GM18870 (cell line): ENCODE results near the gene COX20.
"Not testable (repeated sequence)": the region's sequence is repeated elsewhere in the genome, so short reads cannot be mapped to it uniquely, and the experiment has no call there.

Experiments used
- ATAC-seq: cut with Tn5 transposase; IDR thresholded peaks from one replicate; pipeline ENCODE4 v1.9.1; 2021; ENCODE audit warnings: moderate library complexity; ENCODE audit not compliant: unreplicated experiment

Gene COX20

DNA sequence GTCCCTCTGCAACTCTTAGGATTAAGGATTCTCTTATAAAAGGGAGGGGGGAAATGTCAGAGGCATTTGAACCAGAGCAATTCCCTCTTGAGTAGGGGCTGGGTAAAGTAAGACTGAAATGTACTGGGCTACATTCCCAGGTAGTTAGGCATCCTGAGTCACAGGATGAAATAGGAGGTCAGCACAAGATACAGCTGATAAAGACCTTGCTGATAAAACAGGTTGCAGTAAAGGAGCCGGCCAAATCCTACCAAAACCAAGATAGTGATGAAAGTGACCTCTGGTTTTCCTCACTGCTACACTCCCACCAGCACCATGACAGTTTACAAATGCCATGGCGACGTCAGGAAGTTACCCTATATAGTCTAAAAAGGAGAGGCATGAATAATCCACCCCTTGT lies 14.3 kb upstream of the COX20 start:
- ATAC-seq, result no peak

DNA sequence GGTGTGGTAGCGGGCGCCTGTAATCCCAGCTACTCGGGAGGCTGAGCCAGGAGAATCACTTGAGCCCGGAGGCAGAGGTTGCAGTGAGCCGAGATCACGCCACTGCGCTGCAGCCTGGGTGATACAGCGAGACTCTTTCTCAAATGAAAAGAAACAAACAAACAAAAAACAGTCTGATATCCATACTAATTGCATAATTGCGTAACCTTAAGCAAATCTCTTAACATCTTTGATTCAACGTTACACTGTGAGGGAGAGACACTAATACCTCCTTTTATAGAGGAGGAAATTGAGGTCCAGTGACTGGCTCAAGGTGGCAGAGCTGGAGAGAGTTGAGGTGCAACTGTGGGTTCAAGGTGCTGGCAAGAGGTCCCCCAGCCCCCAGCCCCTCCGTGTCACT lies 12.6 kb upstream of the COX20 start:
- no peak for ATAC-seq

DNA sequence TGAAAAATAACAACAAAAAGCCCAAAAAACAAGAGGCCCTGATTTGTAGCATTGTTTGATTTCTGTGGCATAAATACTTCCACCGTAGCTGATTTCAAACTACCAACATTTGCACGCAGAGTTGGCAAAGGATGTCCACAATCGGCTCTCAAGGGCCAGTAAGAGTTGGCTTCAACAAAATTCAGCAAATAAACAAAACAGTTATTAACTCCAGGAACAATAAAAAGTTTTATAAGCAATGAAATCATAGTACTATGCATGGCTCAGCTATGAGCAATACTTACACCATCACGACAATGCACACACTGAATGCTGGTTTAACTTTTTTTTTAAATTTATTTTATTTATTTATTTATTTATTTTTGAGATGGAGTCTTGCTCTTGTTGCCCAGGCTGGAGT lies 8.7 kb upstream of the COX20 start:
- ATAC-seq, result no peak

DNA sequence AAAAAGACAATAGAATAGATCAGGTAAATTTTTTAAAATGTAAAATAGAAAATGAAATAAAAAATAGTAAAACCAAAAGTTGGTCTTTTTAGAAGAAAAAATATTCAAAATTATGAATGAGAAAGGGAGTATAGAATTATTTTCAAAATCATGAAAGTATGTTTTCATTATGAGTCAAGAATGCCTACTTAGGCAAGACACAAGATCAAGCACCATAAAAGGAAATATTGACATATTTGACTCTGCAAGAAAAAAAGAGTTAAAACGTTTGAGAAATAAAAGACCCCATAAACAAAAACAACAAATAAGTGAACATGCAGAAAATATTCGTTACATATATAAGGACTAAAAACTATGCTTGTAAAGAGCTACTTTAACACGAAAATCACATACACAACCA lies 4.8 kb upstream of the COX20 start:
- no peak for ATAC-seq

DNA sequence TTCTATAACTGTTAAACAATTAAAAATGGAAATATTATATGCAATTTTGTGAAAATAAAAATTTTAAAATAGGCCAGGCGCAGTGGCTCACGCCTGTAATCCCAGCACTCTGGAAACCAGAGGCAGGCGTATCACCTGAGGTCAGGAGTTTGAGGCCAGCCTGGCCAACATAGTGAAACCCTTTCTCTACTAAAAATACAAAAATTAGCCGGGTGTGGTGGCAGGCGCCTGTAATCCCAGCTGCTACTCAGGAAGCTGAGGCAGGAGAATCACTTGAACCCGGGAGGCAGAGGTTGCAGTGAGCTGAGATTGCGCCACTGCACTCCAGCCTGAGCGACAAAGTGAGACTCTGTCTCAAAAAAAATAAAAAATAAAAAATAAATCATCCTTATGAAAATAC lies 2.2 kb upstream of the COX20 start:
- ATAC-seq, result not testable (repeated sequence)

DNA sequence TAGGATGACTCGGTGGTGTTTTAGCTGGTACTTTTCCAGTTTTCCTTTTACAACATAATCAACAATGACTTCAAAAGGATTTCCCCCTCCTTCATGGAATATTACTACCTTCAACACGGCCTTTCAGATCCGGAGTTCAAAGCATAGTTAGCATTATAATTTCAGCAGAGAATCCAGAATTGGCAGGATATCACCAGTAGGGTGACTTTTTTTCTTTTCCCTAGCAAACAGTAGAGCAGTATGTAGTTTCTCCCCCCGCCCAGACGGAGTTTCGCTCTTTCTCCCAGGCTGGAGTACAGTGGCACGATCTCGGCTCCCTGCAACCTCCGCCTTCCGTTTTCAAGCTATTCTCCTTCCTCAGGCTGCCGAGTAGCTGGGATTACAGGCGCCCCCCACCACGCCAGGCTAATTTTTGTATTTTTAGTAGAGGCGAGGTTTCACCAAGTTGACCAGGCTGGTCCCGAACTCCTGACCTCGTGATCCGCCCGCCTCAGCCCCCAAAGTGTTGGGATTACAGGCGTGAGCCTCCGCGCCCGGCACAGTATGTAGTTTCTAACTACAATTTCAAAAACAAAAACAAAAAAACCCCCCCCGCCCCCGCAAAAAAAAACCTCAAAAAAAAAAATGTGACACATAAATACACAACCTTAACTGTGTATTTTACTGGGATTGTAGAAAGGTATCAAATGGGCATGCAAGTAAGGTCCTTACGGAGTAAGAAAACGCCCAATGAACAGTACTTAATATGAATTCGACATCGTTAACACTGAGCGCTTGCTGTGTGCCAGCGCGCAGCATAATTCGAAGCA lies 1.5 kb upstream of the COX20 start:
- peak; percentile 9 for ATAC-seq

DNA sequence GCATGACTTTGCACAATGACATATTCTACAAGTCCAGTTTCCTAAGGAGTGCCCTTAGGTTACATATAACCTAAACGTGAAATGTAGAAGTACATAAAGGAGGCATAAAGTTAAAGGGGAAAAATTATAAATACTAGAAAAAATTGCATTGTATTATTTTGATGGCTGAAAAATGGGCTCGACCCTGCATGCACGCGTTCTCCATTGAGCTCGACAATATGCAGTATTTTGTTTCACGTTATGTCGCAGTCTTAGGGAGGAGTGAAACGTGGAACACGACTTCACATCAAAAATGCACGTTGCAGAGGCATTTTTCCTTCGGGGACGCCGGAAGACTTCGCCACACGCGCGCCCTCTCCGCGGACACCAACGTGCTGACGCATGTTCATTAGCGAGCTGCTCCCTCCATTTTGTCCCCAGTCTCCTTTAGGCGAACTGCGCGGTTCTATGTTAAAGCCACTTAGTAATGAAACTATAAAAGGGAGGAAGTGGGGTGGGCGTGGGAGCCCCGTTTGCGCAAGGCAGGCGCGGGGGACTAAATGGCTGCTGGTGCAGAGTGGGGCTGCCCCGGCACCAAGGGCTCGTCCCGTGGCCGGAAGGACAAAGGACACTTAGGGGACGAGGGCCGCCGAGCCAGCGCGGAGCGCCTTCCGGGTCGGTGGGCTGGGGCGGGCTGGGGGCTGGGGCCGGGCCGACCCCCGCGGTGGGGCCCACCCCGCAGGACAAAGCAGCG lies 749 bp upstream of the COX20 start:
- ATAC-seq, result peak; percentile 69

DNA sequence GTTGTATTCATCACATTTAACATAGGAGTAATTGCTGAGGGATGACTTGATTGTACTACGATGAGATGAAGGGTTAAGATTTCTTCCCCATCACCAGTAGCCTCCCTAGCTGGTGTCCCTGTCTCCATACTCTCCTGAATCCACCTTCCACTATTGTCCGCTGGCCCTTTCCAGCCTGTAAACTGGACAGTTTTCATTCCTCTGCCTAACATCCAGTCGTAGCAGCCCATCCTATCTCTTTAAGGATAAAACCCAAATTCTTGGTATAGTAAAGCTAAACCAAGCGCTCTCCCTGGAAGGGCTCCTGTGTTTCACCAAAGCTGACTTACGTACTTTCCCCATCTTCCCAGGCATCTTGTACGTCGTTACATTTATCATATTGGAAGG lies 670 bp downstream of the COX20 start:
- ATAC-seq, result no peak

DNA sequence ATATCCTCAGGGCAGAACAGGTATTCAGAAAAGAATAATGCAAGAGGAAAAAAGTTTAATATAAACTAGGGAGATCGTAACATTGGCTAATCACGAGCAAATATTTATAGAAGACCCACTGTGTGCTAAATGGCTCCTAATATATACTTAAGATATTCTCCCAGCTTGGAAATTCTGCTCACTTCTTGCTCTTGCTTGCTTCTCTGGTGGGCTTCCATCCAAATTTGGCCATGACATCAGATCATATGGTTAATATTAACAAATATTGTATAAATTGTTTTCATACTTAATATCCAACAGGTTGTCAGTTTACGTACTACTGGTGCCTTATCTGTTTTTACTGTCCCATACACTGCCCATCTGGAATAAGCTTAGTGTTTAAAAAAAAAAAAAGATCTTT lies 1.1 kb downstream of the COX20 start:
- no peak for ATAC-seq

DNA sequence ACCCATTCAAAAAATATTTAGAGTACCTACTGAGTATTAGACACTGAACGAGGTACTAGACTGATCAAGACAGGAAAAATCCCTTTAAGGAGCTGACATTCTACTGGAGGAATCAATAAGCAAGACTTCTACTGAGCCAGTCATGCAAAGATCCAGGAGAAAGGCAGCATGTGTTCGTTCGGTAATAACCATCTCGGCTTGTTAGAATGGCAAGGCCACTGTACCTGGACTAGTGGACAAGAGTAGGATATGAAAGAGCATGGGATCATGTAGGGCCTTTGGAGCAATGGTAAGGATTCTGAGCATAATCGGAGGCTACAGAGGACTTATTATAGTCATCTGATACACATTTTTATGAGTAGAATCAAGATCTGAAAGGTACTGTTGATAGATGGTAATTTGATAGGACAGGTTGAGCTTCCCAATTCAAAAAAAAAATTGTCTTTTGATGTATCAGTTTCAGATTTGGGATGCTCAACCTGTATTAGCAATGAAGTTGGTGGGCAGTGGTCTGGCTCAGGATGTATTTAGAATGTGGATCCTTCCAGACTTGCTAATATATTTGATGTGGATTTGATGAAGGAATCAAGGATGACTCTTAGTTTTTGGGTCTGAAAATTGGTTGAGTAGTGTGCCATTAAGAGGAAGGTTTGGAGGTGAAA lies 2.3 kb downstream of the COX20 start:
- ATAC-seq, result no peak

DNA sequence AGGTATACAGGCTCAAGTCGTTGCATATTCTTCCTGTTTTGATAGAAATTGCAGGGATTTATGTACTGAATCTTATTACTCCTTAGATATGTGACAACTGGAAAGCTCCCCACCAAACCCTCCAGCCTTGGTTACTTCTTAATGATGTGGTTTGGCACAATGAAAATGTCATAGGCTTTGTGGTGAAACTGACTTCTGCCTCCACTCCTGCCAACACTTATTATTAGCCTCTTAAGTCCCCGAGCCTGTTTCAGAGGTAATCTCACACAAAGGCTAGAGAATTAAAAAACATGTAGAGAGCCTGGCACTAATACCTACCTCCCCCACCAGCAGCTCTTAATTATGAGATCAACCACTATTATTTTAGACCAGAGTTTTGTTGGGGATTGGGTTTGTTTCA lies 4.2 kb downstream of the COX20 start:
- no peak for ATAC-seq

DNA sequence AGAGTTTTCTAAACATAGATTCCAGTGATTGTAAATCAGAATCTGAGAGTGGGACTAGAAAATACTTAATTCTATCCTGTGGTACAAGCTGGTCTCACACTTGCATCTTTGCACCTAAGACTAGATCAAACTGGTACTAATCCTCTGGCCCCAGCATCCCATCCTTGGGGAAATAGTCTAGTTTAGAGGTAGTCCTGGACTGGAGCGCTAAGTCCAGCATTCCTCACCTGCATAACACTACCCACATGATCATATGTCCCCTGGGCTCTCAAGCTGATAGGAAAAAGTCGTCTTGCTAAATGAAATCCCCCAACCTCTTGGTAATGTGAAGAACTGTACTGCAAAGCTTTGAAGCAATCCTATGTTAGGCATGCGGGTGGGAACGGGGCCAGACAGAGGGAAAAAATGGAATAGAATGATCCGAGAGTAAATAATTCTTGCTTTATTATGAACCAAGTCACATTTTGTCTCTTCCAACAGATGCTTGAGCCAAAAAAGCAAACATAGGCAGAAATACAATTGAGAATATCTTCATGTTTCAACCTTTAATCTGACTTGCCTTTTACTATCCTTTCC lies 4.8 kb downstream of the COX20 start:
- ATAC-seq, result no peak

DNA sequence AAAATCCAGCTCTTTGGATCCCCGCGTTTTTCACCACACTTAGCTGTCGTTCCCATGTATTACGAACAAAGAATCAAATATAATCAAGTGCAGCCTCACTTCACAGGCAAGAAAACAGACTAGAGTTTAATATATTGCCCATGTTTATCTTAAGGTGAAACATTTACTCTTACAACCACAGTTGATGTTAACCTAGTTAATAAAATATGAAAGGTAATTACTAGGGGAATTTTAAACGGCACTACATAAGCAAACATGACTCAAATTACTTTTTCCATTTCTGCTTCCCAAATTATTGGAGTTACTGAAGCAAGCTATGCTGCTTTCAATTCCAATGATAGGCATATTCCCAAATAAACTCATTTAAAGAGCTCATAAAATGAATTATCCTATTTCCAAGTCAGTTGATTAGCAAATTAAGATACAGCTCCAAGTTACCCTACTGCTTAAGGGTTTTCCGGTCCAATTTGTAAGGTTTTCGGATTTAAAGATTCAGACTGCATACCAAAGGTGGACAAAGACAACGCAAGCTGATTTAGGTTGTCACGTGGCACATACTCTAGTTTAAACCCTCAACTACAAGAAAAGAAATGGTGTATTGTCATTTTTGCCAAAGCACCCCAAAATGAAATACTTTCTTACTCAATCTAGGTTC lies 5.9 kb downstream of the COX20 start:
- ATAC-seq, result no peak

DNA sequence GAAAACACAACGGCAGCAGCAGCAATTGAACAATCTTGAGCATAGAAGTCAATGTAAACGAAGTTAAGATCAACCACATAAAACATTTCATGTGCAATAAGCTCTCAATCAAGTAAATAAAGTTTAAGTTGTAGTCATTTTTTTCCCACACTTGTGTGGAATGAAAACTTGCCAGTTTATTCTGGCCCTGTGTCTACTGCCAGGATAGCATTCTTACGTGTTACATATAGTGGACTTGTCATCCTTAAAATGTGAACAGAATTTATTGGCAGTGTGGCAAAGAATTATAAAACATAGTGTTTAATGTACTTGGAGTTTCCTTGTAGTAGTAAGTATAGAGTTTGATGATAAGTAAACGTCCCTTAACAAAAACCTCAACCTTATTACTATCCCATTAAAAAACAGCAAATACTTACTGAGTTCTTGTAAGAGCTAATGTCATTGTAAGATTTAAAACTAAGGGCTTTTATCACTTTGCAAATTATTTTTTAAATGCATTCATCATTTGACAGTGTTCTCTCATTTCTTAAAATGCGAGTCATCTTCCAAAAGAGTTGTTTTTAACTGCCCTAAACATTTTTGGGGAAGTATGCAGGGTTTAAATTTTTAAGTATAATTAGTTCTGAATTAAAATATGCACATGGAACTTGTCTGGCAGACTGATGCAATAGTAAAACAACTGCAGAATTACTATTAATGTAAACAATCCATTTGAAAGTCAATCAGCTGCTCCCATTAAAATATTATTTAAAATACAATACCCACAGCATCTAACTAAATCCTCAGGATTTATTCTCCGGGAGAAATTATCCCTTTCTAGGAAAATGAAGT lies 7.9 kb downstream of the COX20 start:
- no peak for ATAC-seq

DNA sequence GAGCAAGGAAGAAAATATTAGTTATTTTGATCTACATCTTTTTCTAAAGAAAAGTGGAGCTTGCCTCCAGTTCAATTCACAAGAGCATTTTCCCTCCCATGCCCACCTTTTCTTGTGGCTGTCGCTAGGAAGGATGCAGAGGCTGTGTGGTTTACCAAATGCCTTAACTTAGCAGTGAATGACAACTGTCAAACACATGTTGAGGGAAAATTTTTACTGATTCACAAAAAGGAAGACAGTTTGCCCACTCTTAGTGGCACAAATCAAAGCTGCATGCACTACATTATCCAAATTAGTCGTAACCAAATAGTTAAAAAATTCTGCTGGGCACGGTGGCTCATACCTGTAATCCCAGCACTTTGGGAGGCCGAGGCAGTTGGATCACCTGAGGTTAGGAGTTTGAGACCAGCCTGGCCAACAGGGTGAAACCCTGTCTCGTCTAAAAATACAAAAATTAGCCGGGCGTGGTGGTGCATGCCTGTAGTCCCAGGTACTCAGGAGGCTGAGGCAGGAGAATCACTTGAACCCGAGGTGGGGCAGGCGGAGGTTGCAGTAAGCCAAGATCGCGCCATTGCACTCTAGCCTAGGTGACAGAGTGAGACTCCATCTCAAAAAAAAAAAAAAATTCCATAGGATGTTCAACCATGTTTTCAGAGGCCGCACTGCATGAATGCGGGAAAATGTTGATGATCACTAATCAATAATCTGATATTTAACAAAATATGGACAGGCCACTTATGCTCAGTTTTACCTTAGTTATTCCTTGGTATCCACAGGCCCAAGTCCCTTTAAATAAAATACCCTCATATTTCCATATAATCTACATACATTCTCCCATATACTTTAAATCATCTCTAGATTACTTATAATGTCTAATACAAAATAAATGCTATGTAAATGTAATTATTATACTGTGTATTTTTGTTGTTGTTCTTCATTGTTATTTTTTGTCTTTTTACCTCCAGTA lies 9.0 kb downstream of the COX20 start:
- no peak for ATAC-seq

DNA sequence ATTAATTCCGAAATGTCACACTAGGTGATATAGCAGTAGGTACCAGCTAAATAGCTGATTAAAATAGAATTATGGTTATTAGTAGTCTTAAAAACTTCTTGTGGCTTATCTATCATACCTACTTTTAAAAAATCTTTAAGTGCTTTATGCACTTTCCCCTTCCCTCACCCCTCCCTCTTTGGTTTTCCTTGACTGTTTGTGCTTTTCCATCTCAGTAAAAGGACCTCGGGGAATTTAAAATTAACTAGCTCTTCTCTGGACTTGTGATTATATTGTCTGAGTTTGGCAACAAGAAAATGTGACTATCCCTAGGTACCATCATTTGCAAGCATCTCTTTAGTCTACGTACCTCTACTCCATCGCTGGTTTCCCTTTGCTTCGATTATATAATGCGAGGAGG lies 11.2 kb downstream of the COX20 start:
- no peak for ATAC-seq

DNA sequence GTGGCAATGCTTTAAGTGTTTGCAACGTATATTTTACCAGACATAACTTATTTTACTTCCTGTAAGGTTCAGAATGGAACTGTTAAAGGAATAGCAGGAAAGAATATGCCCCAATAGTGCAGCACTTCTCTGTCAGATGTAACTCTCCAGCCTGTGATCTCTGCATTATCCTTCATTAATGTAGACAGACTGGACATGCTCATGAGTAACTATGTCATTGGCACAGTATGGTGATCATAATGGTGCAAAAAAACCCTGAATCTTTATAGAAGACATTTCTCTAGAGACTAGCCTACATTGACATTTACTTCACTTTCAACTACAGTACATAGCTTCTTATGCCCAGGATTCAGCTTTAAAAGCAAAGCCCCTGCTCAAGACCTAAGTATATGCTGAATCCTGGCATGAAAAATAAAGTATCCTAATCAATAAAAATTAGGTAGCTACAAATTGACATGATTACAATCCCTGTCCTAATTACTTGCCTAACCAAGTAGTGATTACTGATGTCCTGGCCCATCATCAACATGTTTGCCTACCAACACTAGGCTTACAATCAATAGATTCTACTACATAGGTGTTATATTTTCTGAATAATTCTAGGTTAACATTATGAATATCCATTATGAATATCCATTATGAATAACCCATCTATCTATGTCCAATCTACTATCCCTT lies 13.9 kb downstream of the COX20 start:
- no peak for ATAC-seq

DNA sequence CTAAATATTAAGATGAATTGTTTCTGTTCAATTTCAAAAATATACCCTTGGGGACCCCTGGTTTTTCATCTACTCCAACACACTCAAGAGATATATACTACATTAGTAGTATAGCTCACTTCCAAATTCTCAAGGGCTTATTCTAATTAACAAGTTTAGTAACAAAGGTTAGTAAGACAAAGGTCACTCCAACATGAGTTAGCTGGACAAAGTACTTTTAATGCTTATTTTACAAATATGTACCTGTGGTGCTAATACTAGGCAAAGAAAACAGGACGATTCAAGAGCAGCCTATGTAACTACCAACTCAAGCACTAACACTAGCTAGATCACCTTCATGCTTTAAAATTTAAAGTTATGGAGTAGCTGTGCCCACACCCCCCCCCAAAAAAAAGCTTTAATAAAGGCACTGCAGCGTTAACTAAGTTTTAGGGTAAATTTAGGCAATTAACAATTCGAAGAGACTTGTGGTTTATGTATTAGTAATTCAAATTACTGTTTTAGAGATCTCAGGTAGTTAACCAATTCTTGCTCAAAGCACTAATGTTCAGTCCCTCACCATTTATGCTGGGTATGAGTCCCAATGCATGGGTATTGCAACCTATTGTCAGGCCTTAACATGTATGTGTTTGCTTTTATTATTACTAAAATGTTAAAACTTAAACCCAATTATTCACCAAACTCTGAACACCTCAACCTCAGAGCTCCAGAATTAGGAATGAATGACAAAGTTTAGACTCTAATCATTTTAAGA lies 14.8 kb downstream of the COX20 start:
- ATAC-seq, result no peak
